Coronary artery (tissue), 2 donors: ENCODE results near the gene ZBTB47.

Experiments
- DNase-seq: peaks from one replicate; pipeline ENCODE4 v3.0.0-alpha.2; 2017; ENCODE audit warnings: low spot score
- H3K27ac ChIP-seq, 2 donors: fragments of 200-600 bp; sonication (generic); one replicate each; pipeline ENCODE4 v1.5.1; 2016 to 2019
- H3K4me3 ChIP-seq: fragments of 200-600 bp; sonication (generic); 2 replicates; pipeline ENCODE4 v1.5.1; 2016; ENCODE audit warnings: mild to moderate bottlenecking, moderate library complexity
- CTCF ChIP-seq: fragments of 200-600 bp; sonication (generic); IDR thresholded peaks from one replicate; pipeline ENCODE4 v1.5.1; 2019; ENCODE audit warnings: antibody characterized with exemption

The ZBTB47 gene

GRCh38 chr3:42683875-42684598 lies 30.5 kb downstream of the ZBTB47 start:
- DNase-seq = peak; percentile 93
- H3K4me3 ChIP-seq = no peak overlapping the region
- peak overlapping the region; percentile 77 to 88 for H3K27ac ChIP-seq
- no peak for TF ChIP-seq CTCF

- Histone ChIP-seq H3K27ac (peak overlapping the region; percentile 77 to 84), H3K4me3 (no peak overlapping the region)
- no peak for DNase-seq
- TF ChIP-seq CTCF = no peak
These were observed 31.3 kb downstream of the ZBTB47 start for GRCh38 chr3:42684632-42685362.

GRCh38 chr3:42685363-42685881 lies 31.9 kb downstream of the ZBTB47 start, which contains the start of gene KLHL40:
Gene KLHL40 (plus strand): TSS chr3:42685537. CDS start chr3:42685619, 82 bp downstream.
- H3K4me3 ChIP-seq = peak within 1 kb of the TSS; percentile 55
- no peak for DNase-seq
- H3K27ac ChIP-seq = peak within 1 kb of the TSS; percentile 77 to 84
- TF ChIP-seq CTCF = no peak

GRCh38 chr3:42685891-42686820 lies 32.7 kb downstream of the ZBTB47 start:
- TF ChIP-seq CTCF = no peak
- Histone ChIP-seq H3K27ac (no peak overlapping the region), H3K4me3 (peak overlapping the region; percentile 55)
- DNase-seq = no peak

GRCh38 chr3:42686832-42687650 lies 33.5 kb downstream of the ZBTB47 start:
- Histone ChIP-seq H3K27ac (no peak overlapping the region), H3K4me3 (no peak overlapping the region)
- no peak for TF ChIP-seq CTCF
- DNase-seq = no peak

GRCh38 chr3:42688016-42688415 lies 34.5 kb downstream of the ZBTB47 start:
- DNase-seq = no peak
- Histone ChIP-seq H3K27ac (no peak overlapping the region), H3K4me3 (no peak overlapping the region)
- no peak for TF ChIP-seq CTCF
